DND-41 (cell line): Measurements from ENCODE around the gene CPLANE2.

ENCODE experiments used
- ATAC-seq: fragments of 200-7000 bp; cut with Tn5 transposase; 3 replicates; pipeline ENCODE4 v1.9.1; 2021; ENCODE audit warnings: low read depth; ENCODE audit not compliant: insufficient read depth
- DNase-seq: peaks from one replicate; pipeline ENCODE4 v3.0.0-alpha.2; 2020
- H2AFZ ChIP-seq: 2 replicates; pipeline ENCODE4 v1.6.0; 2012; ENCODE audit warnings: low read depth, low read length
- H3K27ac ChIP-seq: 2 replicates; pipeline ENCODE4 v1.5.1; 2012; ENCODE audit warnings: low read length, inconsistent platforms
- H3K27me3 ChIP-seq: fragments of 200-600 bp; sonication (generic); 2 replicates; pipeline ENCODE4 v1.6.0; 2012; ENCODE audit warnings: low read length, mild to moderate bottlenecking, inconsistent platforms; ENCODE audit not compliant: insufficient read depth, poor library complexity
- H3K36me3 ChIP-seq: 2 replicates; pipeline ENCODE4 v1.5.1; 2012; ENCODE audit warnings: low read length, inconsistent platforms; ENCODE audit not compliant: insufficient read depth
- H3K4me1 ChIP-seq: 2 replicates; pipeline ENCODE4 v1.5.1; 2012; ENCODE audit warnings: mild to moderate bottlenecking, low read length; ENCODE audit not compliant: insufficient read depth
- H3K4me2 ChIP-seq: 2 replicates; pipeline ENCODE4 v1.6.0; 2012; ENCODE audit warnings: mild to moderate bottlenecking, moderate library complexity, low read length, inconsistent platforms; ENCODE audit not compliant: insufficient read depth
- H3K4me3 ChIP-seq, 2 experiments: fragments of 200-600 bp in 1 of 2; shearing (Covaris generic) in 1 of 2; 2 replicates each; pipeline ENCODE4 v1.5.1; 2012 to 2016; ENCODE audit warnings: inconsistent platforms in 2 of 2, low read length in 2 of 2, mild to moderate bottlenecking in 2 of 2, low read depth in 1 of 2, moderate library complexity in 1 of 2
- H3K79me2 ChIP-seq: 2 replicates; pipeline ENCODE4 v1.6.0; 2012; ENCODE audit warnings: low read length, inconsistent platforms; ENCODE audit not compliant: insufficient read depth
- H3K9ac ChIP-seq: 2 replicates; pipeline ENCODE4 v1.6.0; 2012; ENCODE audit warnings: low read depth, mild to moderate bottlenecking, inconsistent platforms, low read length, moderate library complexity
- H3K9me3 ChIP-seq: 2 replicates; pipeline ENCODE4 v1.5.1; 2012; ENCODE audit warnings: low read length, moderate library complexity, mild to moderate bottlenecking, inconsistent platforms; ENCODE audit not compliant: insufficient read depth, severe bottlenecking
- H4K20me1 ChIP-seq: 2 replicates; pipeline ENCODE4 v1.6.0; 2012; ENCODE audit warnings: low read length; ENCODE audit not compliant: insufficient read depth
- CTCF ChIP-seq: IDR thresholded peaks from 2 replicates; pipeline ENCODE4 v1.5.1; 2012; ENCODE audit warnings: borderline replicate concordance, low read length, moderate library complexity, mild to moderate bottlenecking; ENCODE audit not compliant: poor library complexity, severe bottlenecking; ENCODE audit errors: extremely low read depth
- EZH2 ChIP-seq: IDR thresholded peaks from 3 replicates; pipeline ENCODE4 v1.6.1; 2012; ENCODE audit warnings: borderline replicate concordance, low read depth, mild to moderate bottlenecking, moderate library complexity, low read length, inconsistent platforms; ENCODE audit not compliant: severe bottlenecking

Gene CPLANE2

GRCh38 chr1:16191916-16192546 lies 45.0 kb downstream of the CPLANE2 start:
- H4K20me1 ChIP-seq: no peaks in the 10 kb centered on the region
- H3K4me3 ChIP-seq: no peak overlapping the region
- H3K9me3 ChIP-seq: no peaks in the 10 kb centered on the region
- ATAC-seq (no peak), DNase-seq (no peak)
- H3K4me1 ChIP-seq: no peaks in the 10 kb centered on the region
- H3K36me3 ChIP-seq: no peaks in the 10 kb centered on the region
- no peak overlapping the region for H3K4me2 ChIP-seq
- H3K27ac ChIP-seq: no peak overlapping the region
- no peak for TF ChIP-seq EZH2
- TF ChIP-seq CTCF: no peak
- no peak overlapping the region for H3K9ac ChIP-seq
- no peaks in the 10 kb centered on the region for H3K79me2 ChIP-seq
- peaks cover 4% of the 10 kb centered on the region for H3K27me3 ChIP-seq
- no peak overlapping the region for H2AFZ ChIP-seq

- no peak for ATAC-seq
- H3K79me2 ChIP-seq: no peaks in the 10 kb centered on the region
- no peaks in the 10 kb centered on the region for H4K20me1 ChIP-seq
- peaks cover 4% of the 10 kb centered on the region for H3K27me3 ChIP-seq
- no peak overlapping the region for H3K27ac ChIP-seq
- no peak overlapping the region for H3K4me3 ChIP-seq
- TF ChIP-seq CTCF (no peak), EZH2 (no peak)
- H3K4me2 ChIP-seq: no peak overlapping the region
- no peaks in the 10 kb centered on the region for H3K4me1 ChIP-seq
- DNase-seq: no peak
- H3K9me3 ChIP-seq: no peaks in the 10 kb centered on the region
- no peak overlapping the region for H3K9ac ChIP-seq
- no peaks in the 10 kb centered on the region for H3K36me3 ChIP-seq
- H2AFZ ChIP-seq: no peak overlapping the region
Observed at GRCh38 chr1:16191309-16191708, 45.7 kb downstream of the CPLANE2 start.

- Histone ChIP-seq H3K27me3 (peaks cover 4% of the 10 kb centered on the region), H3K4me2 (no peak overlapping the region), H3K4me3 (no peak overlapping the region), H4K20me1 (no peaks in the 10 kb centered on the region), H3K9ac (no peak overlapping the region), H3K27ac (no peak overlapping the region), H3K36me3 (no peaks in the 10 kb centered on the region), H3K79me2 (no peaks in the 10 kb centered on the region), H3K4me1 (no peaks in the 10 kb centered on the region), H2AFZ (no peak overlapping the region), H3K9me3 (no peaks in the 10 kb centered on the region)
- DNase-seq: no peak
- TF ChIP-seq EZH2 (no peak), CTCF (no peak)
- ATAC-seq: no peak
Observed at GRCh38 chr1:16189921-16190621, 46.9 kb downstream of the CPLANE2 start.
